ENCODE results near the gene USP54.
"Not testable (repeated sequence)": the region's sequence is repeated elsewhere in the genome, so short reads cannot be mapped to it uniquely, and the experiment has no call there.

USP54 gene

GRCh38 chr10:73590881-73591799, at the start of gene USP54:
USP54 (minus strand) TSS chr10:73591342; CDS start chr10:73575658, 15,684 bp downstream.
- DNase-seq = no peak

GRCh38 chr10:73639286-73639685, 48.1 kb upstream of the USP54 start:
- no peak for DNase-seq

GRCh38 chr10:73635781-73636180, 44.6 kb upstream of the USP54 start:
- DNase-seq = no peak

GRCh38 chr10:73634421-73634820, 43.3 kb upstream of the USP54 start:
- DNase-seq = no peak

GRCh38 chr10:73629165-73629564, 38.0 kb upstream of the USP54 start:
- DNase-seq = no peak

GRCh38 chr10:73628405-73628804, 37.3 kb upstream of the USP54 start:
- DNase-seq = no peak

- DNase-seq = no peak
These were observed 36.2 kb upstream of the USP54 start for GRCh38 chr10:73627300-73627699.

GRCh38 chr10:73625884-73626752, 35.0 kb upstream of the USP54 start:
- peak; percentile 89 for DNase-seq

- no peak for DNase-seq
These were observed 34.1 kb upstream of the USP54 start for GRCh38 chr10:73625004-73625883.

GRCh38 chr10:73623056-73623455, 31.9 kb upstream of the USP54 start:
- no peak for DNase-seq

GRCh38 chr10:73620974-73621373, 29.8 kb upstream of the USP54 start:
- DNase-seq = not testable (repeated sequence)

GRCh38 chr10:73617143-73617542, 26.0 kb upstream of the USP54 start:
- DNase-seq = not testable (repeated sequence)

- no peak for DNase-seq
These were observed 23.6 kb upstream of the USP54 start for GRCh38 chr10:73614720-73615119.

- no peak for DNase-seq
These were observed 18.0 kb upstream of the USP54 start for GRCh38 chr10:73609116-73609515.

- no peak for DNase-seq
These were observed 10.4 kb upstream of the USP54 start for GRCh38 chr10:73601486-73601921.

- DNase-seq = no peak
These were observed 6.2 kb upstream of the USP54 start for GRCh38 chr10:73597346-73597745.

- DNase-seq = no peak
These were observed 2.7 kb upstream of the USP54 start for GRCh38 chr10:73593812-73594211.

GRCh38 chr10:73593110-73593509, 2.0 kb upstream of the USP54 start:
- no peak for DNase-seq

- no peak for DNase-seq
These were observed 975 bp upstream of the USP54 start for GRCh38 chr10:73591935-73592699.

- DNase-seq = no peak
These were observed 1.5 kb downstream of the USP54 start for GRCh38 chr10:73589563-73590126.

GRCh38 chr10:73588656-73589055, 2.5 kb downstream of the USP54 start:
- DNase-seq = no peak

All from activated T-cell treated with anti-CD3 and anti-CD28 coated beads, Interleukin-2, amount 50 U/mL, for 1 hour (primary cell).